H54 (cell line): ENCODE results near the gene RFTN1.

ENCODE experiments used
- DNase-seq: peaks from one replicate; pipeline ENCODE4 v3.0.0; 2011; ENCODE audit warnings: low spot score, mixed read lengths; ENCODE audit not compliant: insufficient read length
- FAIRE-seq: peaks from 3 replicates; lab custom pipeline; 2011; peaks lifted over from hg19 to GRCh38; lab: Jason Lieb, UNC
- POLR2A ChIP-seq: IDR thresholded peaks from 2 replicates; pipeline ENCODE4 v1.6.1; 2011; ENCODE audit warnings: low read depth, mild to moderate bottlenecking, low read length

Gene RFTN1

DNA sequence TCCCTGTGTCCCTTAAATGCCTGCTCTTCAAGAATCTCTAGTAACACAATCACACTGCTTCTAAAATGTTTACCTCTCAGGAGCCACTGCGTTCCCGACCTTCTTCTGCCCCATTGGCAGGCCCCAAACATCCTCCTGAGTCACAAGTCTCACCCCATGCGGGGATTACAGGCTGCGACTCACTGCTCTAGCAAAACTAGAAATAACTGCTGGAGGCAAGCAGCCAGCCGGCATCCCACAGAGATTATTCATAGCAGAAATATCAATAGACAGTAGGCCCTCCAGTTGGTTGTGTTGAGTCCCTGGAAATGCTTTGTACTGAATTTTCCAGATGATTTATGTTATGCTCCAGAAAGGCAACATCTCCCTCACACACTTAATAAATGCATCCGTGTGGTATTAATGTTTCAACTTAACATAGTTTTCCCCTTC, 64.8 kb downstream of the RFTN1 start:
- FAIRE-seq = peak; percentile 98
- no peak for TF ChIP-seq POLR2A
- DNase-seq = peak; percentile 61

DNA sequence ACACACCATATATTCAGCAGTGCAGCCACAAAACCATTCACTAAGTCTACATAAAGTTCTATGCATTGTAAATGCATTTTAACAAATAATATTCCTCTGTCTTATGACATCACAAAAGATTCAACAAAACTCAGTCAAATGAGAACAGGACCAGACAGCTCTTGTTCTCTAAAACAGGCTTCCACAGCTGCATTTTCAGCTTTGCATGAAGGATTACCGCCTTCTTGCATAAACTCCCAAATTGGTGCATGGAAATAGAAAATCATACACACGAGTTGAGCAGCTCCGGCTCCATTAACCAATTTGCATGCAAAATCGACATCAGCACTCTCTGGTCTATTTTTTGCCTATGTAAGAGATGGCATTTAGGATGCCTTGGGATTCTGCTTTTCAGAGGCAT, 66.4 kb downstream of the RFTN1 start:
- TF ChIP-seq POLR2A = no peak
- no peak for FAIRE-seq

DNA sequence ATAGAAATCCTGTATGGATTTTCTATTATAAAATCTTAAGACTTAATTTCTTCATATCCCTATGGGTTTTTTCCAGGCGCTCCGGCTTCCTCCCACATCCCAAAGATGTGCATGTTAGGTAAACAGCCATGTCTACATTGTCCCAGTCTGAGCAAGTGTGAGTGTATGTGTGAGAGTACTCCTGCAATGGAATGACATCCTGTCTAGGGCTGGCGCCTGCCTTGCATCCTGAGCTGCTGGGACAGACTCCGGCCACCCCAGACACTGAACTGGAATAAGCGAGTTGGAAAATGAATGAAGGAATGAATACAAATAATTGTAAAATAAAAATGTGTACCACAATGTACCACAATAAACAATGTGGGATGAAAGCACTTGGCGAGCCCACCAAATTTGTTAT, 69.2 kb downstream of the RFTN1 start:
- no peak for FAIRE-seq
- no peak for TF ChIP-seq POLR2A
- no peak for DNase-seq

More for the DNA sequence above, 66.4 kb downstream of the RFTN1 start:
- DNase-seq = no peak

DNA sequence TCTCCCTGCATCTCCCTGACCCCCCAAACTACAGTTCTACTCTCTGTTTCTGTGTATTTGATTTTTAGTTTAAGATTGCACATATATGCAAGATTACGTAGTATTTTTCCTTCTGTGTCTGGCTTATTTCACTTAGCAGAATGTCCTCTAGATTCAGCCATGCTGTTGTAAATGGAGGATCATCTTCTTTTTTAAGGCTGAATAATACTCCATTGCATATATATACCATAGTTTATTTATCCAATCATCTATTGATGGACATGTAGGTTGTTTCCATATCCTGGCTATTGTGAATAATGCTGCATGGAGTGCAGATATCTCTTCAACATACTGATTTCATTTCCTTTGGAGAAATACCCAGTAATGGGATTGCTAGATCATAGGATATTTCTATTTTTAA, 70.8 kb downstream of the RFTN1 start:
- FAIRE-seq (peak; percentile 74), DNase-seq (no peak)
- TF ChIP-seq POLR2A = no peak

DNA sequence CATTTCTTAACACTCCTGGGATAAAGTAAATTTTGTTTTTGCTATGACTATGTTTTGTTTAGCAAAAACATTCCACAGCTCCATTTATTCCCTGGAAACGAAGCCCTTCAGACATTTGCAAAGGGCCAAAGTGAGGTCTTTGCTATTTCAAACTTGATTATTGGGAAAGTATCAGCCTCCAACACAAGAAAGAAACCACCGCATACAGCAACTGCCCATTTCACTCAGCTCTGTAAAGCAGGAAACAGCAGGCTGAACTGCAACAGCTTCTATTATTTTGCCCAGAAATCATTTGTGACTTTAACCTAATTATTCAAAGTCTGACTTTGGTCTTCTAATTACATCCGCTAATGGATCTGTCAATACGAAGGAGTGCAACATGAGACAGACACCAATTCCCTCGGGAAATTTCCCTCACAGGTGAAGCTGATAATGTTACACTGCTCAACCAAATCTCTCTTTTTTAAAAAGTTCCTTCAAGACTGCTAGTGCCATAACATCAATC, 72.1 kb downstream of the RFTN1 start:
- FAIRE-seq (no peak), DNase-seq (no peak)
- no peak for TF ChIP-seq POLR2A

DNA sequence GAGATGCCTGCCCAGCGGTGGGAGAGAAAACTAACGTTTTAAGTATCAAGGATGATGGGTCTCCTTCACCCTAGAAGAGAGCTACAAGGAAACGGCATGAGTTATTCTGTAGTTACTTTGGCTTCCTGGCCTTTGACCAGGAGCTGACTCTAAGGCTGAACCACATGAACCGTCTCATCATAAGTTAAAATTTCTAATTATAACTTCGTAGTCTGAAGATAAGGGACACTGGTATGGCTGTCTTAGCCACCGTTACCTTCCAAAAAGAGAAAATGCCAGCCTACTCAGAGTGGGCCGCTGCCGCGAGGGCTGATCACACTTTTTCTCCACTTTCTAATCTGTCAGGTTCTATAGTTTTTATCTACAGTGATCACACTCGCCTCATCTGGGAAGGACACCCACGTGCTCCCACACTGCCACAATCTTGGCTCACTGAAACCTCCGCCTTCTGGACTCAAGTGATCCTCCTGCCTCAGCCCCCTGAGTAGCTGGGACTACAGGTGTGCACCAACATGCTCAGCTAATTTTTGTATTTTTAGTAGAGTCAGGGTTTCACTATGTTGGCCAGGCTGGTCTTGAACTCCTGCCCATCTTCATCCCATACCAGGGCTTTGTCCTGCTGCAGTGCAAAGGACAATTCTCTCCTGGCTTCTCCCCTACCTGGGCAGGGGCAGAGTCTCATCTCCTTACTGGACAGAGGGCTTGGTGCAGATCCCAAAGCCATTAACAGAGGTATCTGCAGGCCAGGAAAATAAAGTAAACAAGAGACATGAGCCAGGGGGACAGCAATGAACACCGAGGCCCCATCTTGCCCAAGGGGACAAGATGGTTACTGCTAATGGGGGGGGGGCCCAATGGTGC, 73.4 kb downstream of the RFTN1 start:
- FAIRE-seq = no peak
- TF ChIP-seq POLR2A = no peak
- DNase-seq = no peak

DNA sequence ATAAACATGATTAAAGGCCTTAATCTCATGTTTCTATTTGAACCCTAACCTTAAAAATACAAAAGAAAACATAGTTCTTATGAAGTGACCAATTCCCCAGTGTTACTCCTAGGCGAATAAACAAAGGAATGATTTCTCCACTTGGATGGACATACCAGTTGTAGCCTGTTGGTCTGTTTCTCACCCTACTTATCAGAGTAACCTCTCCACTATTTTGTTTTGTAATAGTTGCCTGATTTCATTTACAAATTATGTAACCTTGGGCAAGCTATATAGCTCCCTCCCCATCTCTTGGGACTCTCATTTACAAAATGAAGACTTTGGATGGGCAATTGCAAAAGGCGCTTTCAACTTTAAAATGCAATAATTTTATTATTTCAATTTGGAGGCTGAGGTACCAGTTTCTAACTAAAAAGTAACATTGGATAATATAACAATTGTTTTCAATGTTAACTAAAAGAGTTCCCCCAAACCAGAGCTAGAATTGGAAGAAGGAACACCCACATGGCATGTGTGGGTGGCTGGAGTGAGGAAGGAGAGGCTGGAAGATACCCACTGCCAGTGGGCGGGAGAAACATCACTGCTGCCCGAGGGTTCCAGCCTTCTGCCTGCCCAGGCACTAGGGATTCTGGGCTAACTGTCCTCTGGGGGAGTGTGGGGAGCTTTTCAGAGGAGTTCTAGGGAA, 74.2 kb downstream of the RFTN1 start:
- FAIRE-seq = no peak
- TF ChIP-seq POLR2A = no peak
- DNase-seq = no peak

DNA sequence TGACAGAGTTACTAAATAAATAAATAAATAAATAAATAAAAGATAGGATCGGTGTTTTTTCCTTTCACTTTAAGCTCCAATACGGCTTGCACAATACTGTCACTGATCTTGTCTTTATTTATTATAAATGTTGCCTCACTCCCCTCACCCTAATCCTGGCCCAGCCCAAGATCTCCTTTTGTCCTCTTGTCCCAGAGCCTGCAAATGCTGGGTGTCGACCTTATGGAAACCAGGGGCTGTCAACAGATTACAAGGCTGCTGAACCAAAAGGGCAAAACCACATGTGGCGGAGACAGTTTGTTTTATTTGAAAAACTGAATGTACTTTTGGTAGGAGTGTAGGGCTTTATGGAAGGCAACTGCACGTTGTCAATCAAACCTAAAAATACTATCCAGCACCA, 75.9 kb downstream of the RFTN1 start:
- FAIRE-seq (no peak), DNase-seq (no peak)
- no peak for TF ChIP-seq POLR2A

DNA sequence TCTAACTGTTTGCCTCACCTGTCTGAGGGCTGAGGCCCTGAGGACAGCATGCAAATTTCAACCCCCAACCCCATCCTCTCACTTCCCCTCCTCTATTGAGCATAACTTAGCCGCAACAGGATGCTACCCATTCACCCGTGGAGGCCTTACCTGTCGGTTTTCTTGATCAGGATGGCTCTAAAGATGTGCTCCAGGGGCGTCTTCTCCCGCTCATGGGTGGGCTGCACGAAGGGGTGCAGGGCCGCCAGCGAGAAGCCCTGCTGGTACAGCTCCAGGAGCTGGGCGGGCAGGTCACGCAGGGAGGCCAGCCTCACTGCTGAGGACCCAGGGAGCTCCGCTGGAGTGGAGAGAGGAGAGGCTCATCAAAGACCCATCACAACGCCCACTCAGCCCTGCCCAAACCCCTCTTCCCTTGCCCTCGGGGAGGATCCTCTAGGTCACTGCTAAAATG, 79.8 kb downstream of the RFTN1 start:
- no peak for TF ChIP-seq POLR2A
- no peak for FAIRE-seq
- no peak for DNase-seq

DNA sequence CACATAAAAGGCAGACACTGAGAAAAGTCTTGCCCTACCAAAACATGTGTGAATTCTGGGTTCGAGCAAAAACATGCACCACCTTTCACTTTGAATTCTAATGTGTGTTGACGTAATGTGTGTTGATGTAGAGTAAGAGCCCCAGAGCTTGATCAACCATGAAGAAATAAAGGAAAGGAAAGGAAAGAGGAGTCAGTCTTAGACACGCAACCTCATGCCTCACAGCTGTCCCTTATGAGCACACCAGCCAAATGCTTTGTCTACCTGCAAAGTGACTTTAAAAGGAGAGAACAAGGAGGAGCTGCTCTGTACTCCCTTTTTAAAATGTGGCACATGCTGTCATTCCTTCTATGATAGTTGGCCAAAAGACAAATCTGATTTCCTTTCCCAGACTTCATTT, 80.8 kb downstream of the RFTN1 start:
- TF ChIP-seq POLR2A = no peak
- no peak for FAIRE-seq
- DNase-seq = no peak

DNA sequence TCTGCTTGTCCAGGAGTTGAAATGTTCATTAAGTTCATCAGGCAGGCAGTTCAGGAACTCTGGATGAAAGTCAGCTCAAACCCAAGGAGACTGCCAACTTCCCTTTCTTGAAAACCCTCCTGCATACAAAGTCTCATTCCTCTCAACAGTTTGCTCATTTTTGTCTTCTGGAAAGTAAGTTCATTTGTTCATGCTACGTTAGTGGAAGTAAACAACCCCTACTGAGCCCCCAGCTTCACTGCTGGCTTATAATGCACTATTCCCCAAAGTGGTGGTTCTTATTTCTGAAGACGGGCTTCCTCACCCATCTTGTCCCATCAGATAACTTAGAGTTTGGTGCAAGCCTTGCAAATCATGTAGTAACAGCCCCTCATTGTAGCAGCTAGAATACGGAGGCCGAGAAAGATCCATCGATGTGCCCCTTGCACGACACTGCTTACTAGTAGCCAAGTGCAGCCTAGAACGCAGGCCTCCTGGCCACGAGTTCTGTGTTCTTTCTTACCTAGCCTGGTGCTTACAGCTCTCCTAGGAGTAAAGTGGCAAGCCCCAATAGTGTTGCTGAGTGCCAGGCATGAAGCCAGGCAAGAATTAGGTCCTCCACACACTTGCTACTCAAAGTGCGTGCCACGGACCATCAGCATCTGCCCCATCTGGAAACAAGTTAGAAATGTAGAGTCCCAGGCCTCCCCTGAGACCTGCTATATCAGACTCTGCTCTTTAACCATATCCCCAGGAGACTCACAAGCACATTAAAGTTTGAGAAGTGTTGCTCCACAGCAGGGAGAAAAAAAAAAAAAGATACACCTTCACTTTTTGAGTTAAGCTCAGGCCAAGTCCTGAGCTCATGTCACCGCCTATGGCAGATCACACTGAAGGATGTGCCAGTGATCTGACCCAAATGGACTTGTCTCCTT, 82.5 kb downstream of the RFTN1 start:
- no peak for TF ChIP-seq POLR2A
- no peak for FAIRE-seq

DNA sequence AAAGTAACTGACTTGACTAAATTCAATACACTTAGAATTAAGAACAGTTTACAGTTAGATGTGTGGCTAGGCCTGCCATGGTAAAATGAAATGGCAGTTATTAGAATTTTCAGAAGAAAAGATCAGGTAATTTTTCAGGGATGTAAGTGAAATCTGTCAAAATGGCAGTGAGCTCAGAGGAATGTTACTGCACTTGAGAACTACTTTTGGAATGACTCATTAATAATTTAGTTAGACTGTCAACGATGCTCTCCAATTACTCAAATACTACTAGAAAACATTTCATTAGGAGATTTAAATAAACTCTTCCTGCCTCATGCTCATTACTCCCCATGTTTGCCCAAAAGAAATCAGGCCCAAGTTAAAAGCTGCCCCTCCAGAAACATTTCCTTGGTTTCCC, 84.4 kb downstream of the RFTN1 start:
- TF ChIP-seq POLR2A = no peak
- FAIRE-seq = no peak
- no peak for DNase-seq

More for the DNA sequence above, 82.5 kb downstream of the RFTN1 start:
- no peak for DNase-seq

DNA sequence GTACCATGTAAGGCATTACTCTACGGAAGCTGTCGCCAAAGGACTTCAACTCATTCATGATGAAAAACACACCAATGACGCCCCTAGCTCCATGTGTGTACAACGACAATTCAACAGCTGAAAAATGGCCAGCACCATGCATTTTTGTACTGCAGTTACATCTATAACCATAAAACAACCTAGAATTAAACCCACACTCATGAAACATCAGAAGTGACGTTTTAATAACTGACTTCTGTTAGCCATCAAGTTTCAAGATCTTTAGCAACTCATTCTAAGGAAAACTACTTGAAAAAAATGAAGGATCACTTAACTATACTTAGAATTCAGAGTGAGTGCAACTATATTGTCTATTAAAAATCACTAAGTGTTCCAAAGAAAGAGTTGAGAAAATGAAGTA, 84.9 kb downstream of the RFTN1 start:
- DNase-seq (no peak), FAIRE-seq (no peak)

More for the DNA sequence above, 84.9 kb downstream of the RFTN1 start:
- TF ChIP-seq POLR2A = no peak
